ENCODE data around the gene EHMT2.

EHMT2 gene

GRCh38 chr6:31901953-31902643, 4.6 kb upstream of the EHMT2 start, which contains the start of gene ZBTB12:
Gene ZBTB12, minus strand, starts transcription at chr6:31902086. Its CDS starts 781 bp downstream, at chr6:31901305.
- Histone ChIP-seq H3K4me1 (ENCODE audit: control insufficient read depth, insufficient read depth, low read length) (peaks cover 9% of the 10 kb centered on the region), H3K4me3 (ENCODE audit: low read depth, low read length) (peak within 1 kb of the TSS; percentile 62), H3K9me3 (ENCODE audit: control insufficient read depth, insufficient read depth, low read depth, low read length) (no peaks in the 10 kb centered on the region), H3K27ac (ENCODE audit: extremely low read depth, low read depth, low read length) (peak within 1 kb of the TSS; percentile 9), H3K36me3 (ENCODE audit: control insufficient read depth in 2 of 2, insufficient read depth in 1 of 2, low read length in 2 of 2) (peaks cover 0 to 4% of the 10 kb centered on the region in 2 experiments; a peak in 1 of 3 replicates)
- ChIA-PET CTCF (interaction anchor here (0.6 to 3.8 kb wide), 4 partner anchors 12 to 293 kb away, joined by 3 to 29 read pairs (median 4); no protein-coding TSS in a partner anchor), POLR2A (interaction anchor here (0.6 to 2.4 kb wide), 10 partner anchors 9 to 75 kb away, joined by 3 to 12 read pairs (median 4); partner anchors contain the start of genes DXO, HSPA1B and NEU1)
- TF ChIP-seq HOXA7 (CRISPR knock-in tag; IDR thresholded peaks at IDR 0.05; ENCODE audit: borderline replicate concordance) (no peak), ZNF670 (tag by site-specific recombination; IDR thresholded peaks at IDR 0.05; ENCODE audit: low read depth) (no peak), ZNF596 (tag by site-specific recombination; IDR thresholded peaks at IDR 0.05) (no peak; the same call in 1 of the 2 replicates), ZNF221 (tag by site-specific recombination; IDR thresholded peaks at IDR 0.05; ENCODE audit: borderline replicate concordance) (no peak), ZNF521 (tag by site-specific recombination; IDR thresholded peaks at IDR 0.05) (no peak), KLF16 (tag by site-specific recombination; IDR thresholded peaks at IDR 0.05) (peak; percentile 57; the same call in 1 of the 2 replicates), MYNN (tag by site-specific recombination; IDR thresholded peaks at IDR 0.05; ENCODE audit: borderline replicate concordance) (no peak), ZBTB7A (tag by site-specific recombination; IDR thresholded peaks at IDR 0.05; ENCODE audit: low read depth) (peak; percentile 70; the same call in 1 of the 2 replicates), ZNF792 (tag by site-specific recombination; IDR thresholded peaks at IDR 0.05) (no peak), ZSCAN30 (tag by site-specific recombination; IDR thresholded peaks at IDR 0.05) (peak; percentile 90), ZIC2 (tag by site-specific recombination; IDR thresholded peaks at IDR 0.05) (peak; percentile 83), ZNF391 (tag by site-specific recombination; IDR thresholded peaks at IDR 0.05; ENCODE audit: borderline replicate concordance, low read depth) (no peak), SP2 (tag by site-specific recombination; IDR thresholded peaks at IDR 0.05) (peak; percentile 62), ZNF660 (tag by site-specific recombination; IDR thresholded peaks at IDR 0.05) (peak; percentile 88), ZNF23 (tag by site-specific recombination; IDR thresholded peaks at IDR 0.05; ENCODE audit: borderline replicate concordance) (no peak), SP3 (tag by site-specific recombination; IDR thresholded peaks at IDR 0.05) (no peak; the same call in 1 of the 2 replicates), PBX3 (CRISPR knock-in tag; IDR thresholded peaks at IDR 0.05) (peak; percentile 71; the same call in 1 of the 2 replicates), ZNF704 (tag by site-specific recombination; IDR thresholded peaks at IDR 0.05) (no peak), ZFP37 (tag by site-specific recombination; IDR thresholded peaks at IDR 0.05) (no peak), ZNF423 (tag by site-specific recombination; IDR thresholded peaks at IDR 0.05) (peak; percentile 91), OVOL3 (tag by site-specific recombination; IDR thresholded peaks at IDR 0.05) (no peak), ZNF624 (tag by site-specific recombination; IDR thresholded peaks at IDR 0.05) (no peak)
- TF ChIP-seq, protein P1, sequence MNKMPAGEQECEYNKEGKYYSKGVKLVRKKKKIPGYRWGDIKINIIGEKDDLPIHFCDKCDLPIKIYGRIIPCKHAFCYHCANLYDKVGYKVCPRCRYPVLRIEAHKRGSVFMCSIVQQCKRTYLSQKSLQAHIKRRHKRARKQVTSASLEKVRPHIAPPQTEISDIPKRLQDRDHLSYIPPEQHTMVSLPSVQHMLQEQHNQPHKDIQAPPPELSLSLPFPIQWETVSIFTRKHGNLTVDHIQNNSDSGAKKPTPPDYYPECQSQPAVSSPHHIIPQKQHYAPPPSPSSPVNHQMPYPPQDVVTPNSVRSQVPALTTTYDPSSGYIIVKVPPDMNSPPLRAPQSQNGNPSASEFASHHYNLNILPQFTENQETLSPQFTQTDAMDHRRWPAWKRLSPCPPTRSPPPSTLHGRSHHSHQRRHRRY (tag by site-specific recombination; IDR thresholded peaks at IDR 0.05), result no peak
- TF ChIP-seq, protein P2, sequence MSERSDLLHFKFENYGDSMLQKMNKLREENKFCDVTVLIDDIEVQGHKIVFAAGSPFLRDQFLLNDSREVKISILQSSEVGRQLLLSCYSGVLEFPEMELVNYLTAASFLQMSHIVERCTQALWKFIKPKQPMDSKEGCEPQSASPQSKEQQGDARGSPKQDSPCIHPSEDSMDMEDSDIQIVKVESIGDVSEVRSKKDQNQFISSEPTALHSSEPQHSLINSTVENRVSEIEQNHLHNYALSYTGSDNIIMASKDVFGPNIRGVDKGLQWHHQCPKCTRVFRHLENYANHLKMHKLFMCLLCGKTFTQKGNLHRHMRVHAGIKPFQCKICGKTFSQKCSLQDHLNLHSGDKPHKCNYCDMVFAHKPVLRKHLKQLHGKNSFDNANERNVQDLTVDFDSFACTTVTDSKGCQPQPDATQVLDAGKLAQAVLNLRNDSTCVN (tag by site-specific recombination; optimal IDR thresholded peaks at IDR 0.05), result peak; percentile 86
- TF ChIP-seq, protein P3, sequence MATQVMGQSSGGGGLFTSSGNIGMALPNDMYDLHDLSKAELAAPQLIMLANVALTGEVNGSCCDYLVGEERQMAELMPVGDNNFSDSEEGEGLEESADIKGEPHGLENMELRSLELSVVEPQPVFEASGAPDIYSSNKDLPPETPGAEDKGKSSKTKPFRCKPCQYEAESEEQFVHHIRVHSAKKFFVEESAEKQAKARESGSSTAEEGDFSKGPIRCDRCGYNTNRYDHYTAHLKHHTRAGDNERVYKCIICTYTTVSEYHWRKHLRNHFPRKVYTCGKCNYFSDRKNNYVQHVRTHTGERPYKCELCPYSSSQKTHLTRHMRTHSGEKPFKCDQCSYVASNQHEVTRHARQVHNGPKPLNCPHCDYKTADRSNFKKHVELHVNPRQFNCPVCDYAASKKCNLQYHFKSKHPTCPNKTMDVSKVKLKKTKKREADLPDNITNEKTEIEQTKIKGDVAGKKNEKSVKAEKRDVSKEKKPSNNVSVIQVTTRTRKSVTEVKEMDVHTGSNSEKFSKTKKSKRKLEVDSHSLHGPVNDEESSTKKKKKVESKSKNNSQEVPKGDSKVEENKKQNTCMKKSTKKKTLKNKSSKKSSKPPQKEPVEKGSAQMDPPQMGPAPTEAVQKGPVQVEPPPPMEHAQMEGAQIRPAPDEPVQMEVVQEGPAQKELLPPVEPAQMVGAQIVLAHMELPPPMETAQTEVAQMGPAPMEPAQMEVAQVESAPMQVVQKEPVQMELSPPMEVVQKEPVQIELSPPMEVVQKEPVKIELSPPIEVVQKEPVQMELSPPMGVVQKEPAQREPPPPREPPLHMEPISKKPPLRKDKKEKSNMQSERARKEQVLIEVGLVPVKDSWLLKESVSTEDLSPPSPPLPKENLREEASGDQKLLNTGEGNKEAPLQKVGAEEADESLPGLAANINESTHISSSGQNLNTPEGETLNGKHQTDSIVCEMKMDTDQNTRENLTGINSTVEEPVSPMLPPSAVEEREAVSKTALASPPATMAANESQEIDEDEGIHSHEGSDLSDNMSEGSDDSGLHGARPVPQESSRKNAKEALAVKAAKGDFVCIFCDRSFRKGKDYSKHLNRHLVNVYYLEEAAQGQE (tag by site-specific recombination; IDR thresholded peaks at IDR 0.05), result no peak
- TF ChIP-seq, protein P4, sequence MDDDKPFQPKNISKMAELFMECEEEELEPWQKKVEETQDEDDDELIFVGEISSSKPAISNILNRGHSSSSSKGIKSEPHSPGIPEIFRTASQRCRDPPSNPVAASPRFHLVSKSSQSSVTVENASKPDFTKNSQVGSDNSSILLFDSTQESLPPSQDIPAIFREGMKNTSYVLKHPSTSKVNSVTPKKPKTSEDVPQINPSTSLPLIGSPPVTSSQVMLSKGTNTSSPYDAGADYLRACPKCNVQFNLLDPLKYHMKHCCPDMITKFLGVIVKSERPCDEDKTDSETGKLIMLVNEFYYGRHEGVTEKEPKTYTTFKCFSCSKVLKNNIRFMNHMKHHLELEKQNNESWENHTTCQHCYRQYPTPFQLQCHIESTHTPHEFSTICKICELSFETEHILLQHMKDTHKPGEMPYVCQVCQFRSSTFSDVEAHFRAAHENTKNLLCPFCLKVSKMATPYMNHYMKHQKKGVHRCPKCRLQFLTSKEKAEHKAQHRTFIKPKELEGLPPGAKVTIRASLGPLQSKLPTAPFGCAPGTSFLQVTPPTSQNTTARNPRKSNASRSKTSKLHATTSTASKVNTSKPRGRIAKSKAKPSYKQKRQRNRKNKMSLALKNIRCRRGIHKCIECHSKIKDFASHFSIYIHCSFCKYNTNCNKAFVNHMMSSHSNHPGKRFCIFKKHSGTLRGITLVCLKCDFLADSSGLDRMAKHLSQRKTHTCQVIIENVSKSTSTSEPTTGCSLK (tag by site-specific recombination; IDR thresholded peaks at IDR 0.05), result no peak
